CD8-positive, alpha-beta memory T cell (primary cell): ENCODE results near the gene UBE2Q2. TPM values are rescaled to one million over a fixed set of nuclear protein-coding genes. Genes with fewer than 3 reads are reported as not detected.

Source experiments
- CTCF ChIA-PET: fragments of 350-600 bp; sonication (Branson Sonifier 250); formaldehyde crosslinking; loops from one replicate; lab custom pipeline; 2021; ENCODE audit warnings: antibody characterized with exemption; lab: Charles Lee
- POLR2A ChIA-PET: fragments of 350-600 bp; sonication (Branson Sonifier 250); formaldehyde crosslinking; loops from one replicate; lab custom pipeline; 2021; ENCODE audit warnings: antibody characterized with exemption; lab: Charles Lee
- DNase-seq, 5 donors: peaks; one replicate each; pipeline versions ENCODE4 v3.0.0 to v3.0.0-alpha.2; 2020 to 2022; ENCODE audit warnings: mixed read lengths in 1 of 5
- H3K27ac ChIP-seq: one replicate; pipeline ENCODE4 v1.7.0; 2013; ENCODE audit warnings: low read depth, mild to moderate bottlenecking, low read length, moderate library complexity
- H3K27me3 ChIP-seq: 2 replicates; pipeline ENCODE4 v1.7.0; 2013; ENCODE audit warnings: low read length, mild to moderate bottlenecking; ENCODE audit not compliant: insufficient read depth, poor library complexity, severe bottlenecking
- H3K36me3 ChIP-seq: 2 replicates; pipeline ENCODE4 v1.7.0; 2013; ENCODE audit warnings: mild to moderate bottlenecking, low read length, moderate library complexity; ENCODE audit not compliant: insufficient read depth
- H3K4me1 ChIP-seq: 2 replicates; pipeline ENCODE4 v1.7.0; 2013; ENCODE audit warnings: mild to moderate bottlenecking, low read length, moderate library complexity; ENCODE audit not compliant: insufficient read depth
- H3K4me3 ChIP-seq: 2 replicates; pipeline ENCODE4 v1.7.0; 2013; ENCODE audit warnings: mild to moderate bottlenecking, low read length
- H3K9me3 ChIP-seq: 2 replicates; pipeline ENCODE4 v1.7.0; 2013; ENCODE audit warnings: mild to moderate bottlenecking, low read length
- H3K27ac Mint-ChIP-seq, 8 donors: one replicate each; pipeline ENCODE4 v1.8.0; 2020 to 2021; ENCODE audit warnings: mixed read lengths in 8 of 8, mild to moderate bottlenecking in 6 of 8, inconsistent platforms in 3 of 8, moderate library complexity in 3 of 8
- H3K27me3 Mint-ChIP-seq, 2 donors: one replicate each; pipeline ENCODE4 v1.8.0; 2020 to 2021; ENCODE audit warnings: mixed read lengths in 2 of 2, mild to moderate bottlenecking in 1 of 2, moderate library complexity in 1 of 2
- H3K36me3 Mint-ChIP-seq, 3 donors: one replicate each; pipeline ENCODE4 v1.8.0; 2020 to 2021; ENCODE audit warnings: mixed read lengths in 3 of 3, inconsistent platforms in 1 of 3, mild to moderate bottlenecking in 1 of 3
- H3K4me1 Mint-ChIP-seq, 3 donors: one replicate each; pipeline ENCODE4 v1.8.0; 2020 to 2021; ENCODE audit warnings: mixed read lengths in 3 of 3, inconsistent platforms in 1 of 3, mild to moderate bottlenecking in 1 of 3
- H3K4me3 Mint-ChIP-seq, 7 donors: one replicate each; pipeline ENCODE4 v1.8.0; 2020 to 2021; ENCODE audit warnings: mixed read lengths in 7 of 7, mild to moderate bottlenecking in 6 of 7, moderate library complexity in 4 of 7, inconsistent platforms in 2 of 7
- H3K9me3 Mint-ChIP-seq, 5 donors: one replicate each; pipeline ENCODE4 v1.8.0; 2020 to 2022; ENCODE audit warnings: mixed read lengths in 5 of 5, mild to moderate bottlenecking in 3 of 5, moderate library complexity in 2 of 5, inconsistent platforms in 1 of 5
- polyA plus RNA-seq: library from polyadenylated mRNA; unstranded; fragments of 300-500 nt; fragmentation: Illumina TruSeq; gene quantifications from one replicate; pipeline ENCODE4 v1.2.3, GENCODE V29; 2021
- total RNA-seq, 2 experiments: library from RNA; stranded (reverse); gene quantifications; one replicate each; pipeline ENCODE4 v1.2.3, GENCODE V29; 2021

Gene UBE2Q2
- total and polyA plus RNA-seq, 3 experiments from 2014 or later = 17.5 to 38.3 (median 19.3) TPM

DNA sequence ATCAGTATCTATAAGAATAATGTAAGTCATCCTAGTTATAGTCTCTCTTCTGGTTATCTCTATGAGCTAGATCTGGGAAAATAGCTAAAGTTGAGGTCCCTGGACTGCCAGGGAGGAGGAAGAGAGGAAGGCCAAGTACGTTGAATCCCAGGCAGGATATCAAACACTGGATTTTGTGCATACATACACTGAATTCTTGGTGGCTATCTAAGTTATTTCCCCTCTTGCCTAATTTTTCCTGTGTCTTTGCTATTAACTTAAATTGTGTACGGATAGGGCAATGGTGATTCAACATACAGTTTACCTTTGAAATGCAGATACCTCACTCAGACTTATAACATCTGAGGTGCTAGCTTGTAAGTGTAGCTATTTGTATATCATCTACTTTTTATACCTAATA, 87.6 kb downstream of the UBE2Q2 start:
- Mint-ChIP-seq H3K27me3 (no peaks in the 10 kb centered on the region), H3K36me3 (peaks cover 24 to 76% (median 30%) of the 10 kb centered on the region in 3 donors), H3K4me3 (no peak overlapping the region), H3K9me3 (no peaks in the 10 kb centered on the region), H3K4me1 (peaks cover 28 to 37% (median 29%) of the 10 kb centered on the region in 3 donors), H3K27ac (no peak overlapping the region)
- Histone ChIP-seq H3K4me1 (no peaks in the 10 kb centered on the region), H3K27me3 (no peaks in the 10 kb centered on the region), H3K36me3 (peaks cover 6% of the 10 kb centered on the region), H3K27ac (no peak overlapping the region), H3K9me3 (no peaks in the 10 kb centered on the region), H3K4me3 (no peak overlapping the region)
- no peak for DNase-seq
- ChIA-PET CTCF (no interaction called here), POLR2A (no interaction called here)

DNA sequence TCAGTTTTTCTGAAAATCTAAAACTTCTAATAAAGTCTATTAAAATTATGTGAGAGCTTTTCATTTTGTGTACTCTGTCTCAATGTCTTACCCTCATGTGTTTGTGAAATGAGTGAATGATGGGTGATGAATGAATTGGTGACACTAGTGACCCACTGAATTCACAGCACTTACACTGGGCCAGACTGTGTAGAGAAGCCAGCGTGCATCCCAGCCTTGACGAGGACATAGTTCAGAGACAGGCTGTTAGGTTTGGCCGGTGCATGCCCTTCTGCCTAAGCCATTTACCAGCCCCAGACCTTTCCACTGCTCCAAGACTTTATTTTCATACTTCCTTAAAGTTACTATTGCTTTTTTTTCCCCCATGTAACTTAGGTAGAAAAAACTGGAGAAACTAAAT, 99.2 kb downstream of the UBE2Q2 start:
- Histone ChIP-seq H3K27ac (no peak overlapping the region), H3K4me3 (no peak overlapping the region), H3K9me3 (no peaks in the 10 kb centered on the region), H3K4me1 (no peaks in the 10 kb centered on the region), H3K36me3 (no peaks in the 10 kb centered on the region), H3K27me3 (no peaks in the 10 kb centered on the region)
- POLR2A ChIA-PET = no interaction called here
- Mint-ChIP-seq H3K27ac (no peak overlapping the region), H3K4me3 (no peak overlapping the region), H3K4me1 (no peaks in the 10 kb centered on the region), H3K9me3 (peaks cover 0 to 10% (median 8%) of the 10 kb centered on the region in 5 donors), H3K36me3 (peaks cover 7 to 14% (median 10%) of the 10 kb centered on the region in 3 donors), H3K27me3 (peaks cover 6 to 14% of the 10 kb centered on the region in 2 donors)
- CTCF ChIA-PET = no interaction called here
- DNase-seq = no peak

DNA sequence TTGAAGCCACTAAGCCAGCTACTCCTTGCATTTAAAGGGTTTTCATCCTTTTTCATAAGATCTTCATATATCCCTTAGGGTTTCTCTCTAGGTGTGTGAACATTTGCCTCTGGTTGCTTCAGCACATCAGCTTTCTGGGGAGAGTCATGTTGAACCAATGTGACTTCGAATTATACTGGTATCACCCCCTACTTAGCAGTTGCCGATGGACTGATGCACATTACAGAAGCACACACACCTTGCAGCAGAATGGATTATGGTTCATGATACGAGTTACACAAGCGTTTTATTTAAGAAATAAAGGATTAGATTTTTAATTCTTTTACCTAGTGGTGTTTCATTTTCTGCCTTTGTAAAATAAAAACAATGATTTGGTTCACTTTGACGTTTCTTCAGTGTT, 100.0 kb downstream of the UBE2Q2 start:
- Mint-ChIP-seq H3K9me3 (peaks cover 0 to 8% (median 6%) of the 10 kb centered on the region in 5 donors), H3K27me3 (peaks cover 9 to 20% of the 10 kb centered on the region in 2 donors), H3K4me1 (no peaks in the 10 kb centered on the region), H3K36me3 (peaks cover 4 to 6% (median 5%) of the 10 kb centered on the region in 3 donors), H3K4me3 (no peak overlapping the region), H3K27ac (no peak overlapping the region)
- ChIA-PET POLR2A (no interaction called here), CTCF (no interaction called here)
- Histone ChIP-seq H3K36me3 (no peaks in the 10 kb centered on the region), H3K4me3 (no peak overlapping the region), H3K4me1 (no peaks in the 10 kb centered on the region), H3K9me3 (no peaks in the 10 kb centered on the region), H3K27ac (no peak overlapping the region), H3K27me3 (no peaks in the 10 kb centered on the region)
- no peak for DNase-seq

DNA sequence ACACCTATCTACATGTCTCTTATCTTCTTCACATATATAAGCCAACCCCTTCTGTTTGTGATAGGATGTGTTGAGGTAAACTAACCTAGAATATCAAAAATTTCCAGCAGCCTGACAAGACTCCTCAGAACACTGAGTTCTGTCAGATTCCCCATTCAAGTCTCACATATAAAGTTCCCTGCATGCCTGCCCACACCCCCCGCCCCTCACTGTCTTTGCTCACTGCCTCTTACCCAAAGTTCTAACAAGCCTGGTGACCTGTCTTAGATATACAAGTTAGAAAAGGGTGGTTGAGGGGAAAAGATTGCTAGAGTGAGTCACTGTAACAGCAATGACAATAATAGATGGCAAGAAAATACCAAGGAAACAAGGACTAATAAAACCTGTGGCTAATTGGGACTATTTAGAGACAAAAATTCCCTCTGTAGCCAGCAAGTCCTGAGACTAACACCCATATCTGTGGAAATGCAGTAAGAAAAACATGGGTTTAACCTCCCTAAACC, 100.5 kb downstream of the UBE2Q2 start:
- H3K4me3 ChIP-seq = no peak overlapping the region
- peaks cover 0 to 6% (median 2%) of the 10 kb centered on the region in 5 donors for H3K9me3 Mint-ChIP-seq
- no peak for DNase-seq
- H3K27me3 Mint-ChIP-seq = peaks cover 9 to 24% of the 10 kb centered on the region in 2 donors
- no peaks in the 10 kb centered on the region for H3K4me1 Mint-ChIP-seq
- ChIA-PET CTCF (no interaction called here), POLR2A (no interaction called here)
- H3K36me3 Mint-ChIP-seq = peaks cover 0 to under 1% (median 0%) of the 10 kb centered on the region in 3 donors
- no peak overlapping the region for H3K27ac Mint-ChIP-seq
- H3K9me3 ChIP-seq = no peaks in the 10 kb centered on the region
- H3K4me1 ChIP-seq = no peaks in the 10 kb centered on the region
- no peaks in the 10 kb centered on the region for H3K36me3 ChIP-seq
- H3K27me3 ChIP-seq = no peaks in the 10 kb centered on the region
- H3K27ac ChIP-seq = no peak overlapping the region
- no peak overlapping the region for H3K4me3 Mint-ChIP-seq

DNA sequence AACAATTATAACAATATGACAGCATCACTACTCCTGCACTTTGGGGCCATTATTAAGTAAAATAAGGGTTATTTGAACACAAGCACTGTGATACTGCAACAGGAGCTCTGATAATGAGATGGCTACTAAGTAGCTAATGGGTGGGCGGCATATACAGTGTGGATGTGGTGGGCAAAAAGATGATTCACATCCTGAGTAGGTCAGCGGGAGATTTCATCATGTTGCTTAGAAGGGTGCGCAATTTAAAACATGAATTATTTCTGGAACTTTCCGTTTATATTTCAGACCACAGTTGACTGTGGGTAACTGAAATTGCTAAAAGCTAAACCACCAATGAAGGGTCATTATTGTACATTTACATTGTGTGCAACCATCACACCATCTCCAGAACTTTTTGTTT, 102.7 kb downstream of the UBE2Q2 start:
- peaks cover 0 to 1% (median 0%) of the 10 kb centered on the region in 5 donors for H3K9me3 Mint-ChIP-seq
- no peak overlapping the region for H3K4me3 Mint-ChIP-seq
- H3K27me3 Mint-ChIP-seq = peaks cover 18 to 33% of the 10 kb centered on the region in 2 donors
- DNase-seq = no peak
- Histone ChIP-seq H3K9me3 (no peaks in the 10 kb centered on the region), H3K36me3 (no peaks in the 10 kb centered on the region), H3K4me3 (no peak overlapping the region), H3K27ac (no peak overlapping the region), H3K4me1 (no peaks in the 10 kb centered on the region), H3K27me3 (no peaks in the 10 kb centered on the region)
- no peaks in the 10 kb centered on the region for H3K4me1 Mint-ChIP-seq
- CTCF ChIA-PET = no interaction called here
- no peak overlapping the region for H3K27ac Mint-ChIP-seq
- H3K36me3 Mint-ChIP-seq = no peaks in the 10 kb centered on the region
- POLR2A ChIA-PET = no interaction called here

DNA sequence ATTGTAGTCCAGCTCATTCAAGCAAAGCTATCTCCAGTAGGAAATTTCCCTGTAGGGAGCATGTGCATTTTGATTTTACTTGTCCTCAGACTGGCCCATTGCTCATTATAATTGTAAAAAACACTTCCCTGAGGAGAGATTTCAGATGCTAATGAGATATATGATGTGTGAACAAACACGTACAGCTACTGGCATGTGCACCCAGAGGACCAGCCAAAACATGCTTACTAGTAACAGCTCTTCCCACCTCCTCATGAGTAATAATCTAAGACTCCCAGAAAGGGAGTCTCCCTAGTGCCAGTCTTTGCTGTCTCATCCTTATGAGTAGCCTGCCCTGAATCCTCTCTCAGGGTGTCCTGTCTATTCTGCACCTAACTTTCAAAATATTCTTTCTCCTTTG, 103.8 kb downstream of the UBE2Q2 start:
- Histone ChIP-seq H3K27me3 (no peaks in the 10 kb centered on the region), H3K4me1 (no peaks in the 10 kb centered on the region), H3K9me3 (no peaks in the 10 kb centered on the region), H3K4me3 (no peak overlapping the region), H3K36me3 (no peaks in the 10 kb centered on the region), H3K27ac (no peak overlapping the region)
- no peaks in the 10 kb centered on the region for H3K4me1 Mint-ChIP-seq
- H3K36me3 Mint-ChIP-seq = no peaks in the 10 kb centered on the region
- DNase-seq = no peak
- H3K27me3 Mint-ChIP-seq = peaks cover 22 to 42% of the 10 kb centered on the region in 2 donors
- ChIA-PET CTCF (no interaction called here), POLR2A (no interaction called here)
- H3K9me3 Mint-ChIP-seq = peaks cover 0 to 1% (median 0%) of the 10 kb centered on the region in 5 donors
- no peak overlapping the region for H3K27ac Mint-ChIP-seq
- no peak overlapping the region for H3K4me3 Mint-ChIP-seq

DNA sequence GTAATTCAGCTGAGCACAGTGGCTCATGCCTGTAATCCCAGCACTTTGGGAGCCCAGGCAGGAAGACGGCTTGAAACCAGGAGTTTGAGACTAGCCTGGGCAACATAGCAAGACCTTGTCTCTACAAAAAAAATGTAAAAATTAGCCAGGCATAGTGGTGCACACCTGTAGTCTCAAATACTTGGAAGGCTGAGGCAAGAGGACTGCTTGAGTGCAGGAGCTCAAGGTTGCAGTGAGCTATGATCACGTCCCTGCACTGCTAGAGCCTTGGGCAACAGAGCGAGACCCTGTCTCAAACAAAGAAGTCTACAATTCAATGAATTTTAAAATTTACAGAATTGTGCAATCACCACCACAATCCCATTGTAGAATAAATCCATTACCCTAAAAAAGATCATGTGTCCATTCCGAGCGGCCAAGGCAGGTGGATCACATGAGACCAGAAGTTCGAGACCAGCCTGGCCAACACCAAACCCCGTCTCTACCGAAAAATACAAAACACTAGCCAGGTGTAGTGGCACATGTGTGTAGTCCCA, 105.6 kb downstream of the UBE2Q2 start:
- POLR2A ChIA-PET = no interaction called here
- Histone ChIP-seq H3K27me3 (no peaks in the 10 kb centered on the region), H3K4me1 (no peaks in the 10 kb centered on the region), H3K9me3 (no peaks in the 10 kb centered on the region), H3K27ac (no peak overlapping the region), H3K4me3 (no peak overlapping the region), H3K36me3 (no peaks in the 10 kb centered on the region)
- Mint-ChIP-seq H3K4me1 (peaks cover 4 to 6% (median 5%) of the 10 kb centered on the region in 3 donors), H3K36me3 (no peaks in the 10 kb centered on the region), H3K9me3 (peaks cover 0 to 1% (median 0%) of the 10 kb centered on the region in 5 donors), H3K27me3 (peaks cover 30 to 56% of the 10 kb centered on the region in 2 donors), H3K4me3 (no peak overlapping the region), H3K27ac (no peak overlapping the region)
- CTCF ChIA-PET = no interaction called here
- no peak for DNase-seq
